GM19324 (cell line): Measurements from ENCODE around the gene SPR.

Experiments
- ATAC-seq: cut with Tn5 transposase; IDR thresholded peaks from one replicate; pipeline ENCODE4 v1.9.1; 2021; ENCODE audit warnings: mild to moderate bottlenecking, moderate library complexity; ENCODE audit not compliant: unreplicated experiment, low FRiP score

Gene SPR

DNA sequence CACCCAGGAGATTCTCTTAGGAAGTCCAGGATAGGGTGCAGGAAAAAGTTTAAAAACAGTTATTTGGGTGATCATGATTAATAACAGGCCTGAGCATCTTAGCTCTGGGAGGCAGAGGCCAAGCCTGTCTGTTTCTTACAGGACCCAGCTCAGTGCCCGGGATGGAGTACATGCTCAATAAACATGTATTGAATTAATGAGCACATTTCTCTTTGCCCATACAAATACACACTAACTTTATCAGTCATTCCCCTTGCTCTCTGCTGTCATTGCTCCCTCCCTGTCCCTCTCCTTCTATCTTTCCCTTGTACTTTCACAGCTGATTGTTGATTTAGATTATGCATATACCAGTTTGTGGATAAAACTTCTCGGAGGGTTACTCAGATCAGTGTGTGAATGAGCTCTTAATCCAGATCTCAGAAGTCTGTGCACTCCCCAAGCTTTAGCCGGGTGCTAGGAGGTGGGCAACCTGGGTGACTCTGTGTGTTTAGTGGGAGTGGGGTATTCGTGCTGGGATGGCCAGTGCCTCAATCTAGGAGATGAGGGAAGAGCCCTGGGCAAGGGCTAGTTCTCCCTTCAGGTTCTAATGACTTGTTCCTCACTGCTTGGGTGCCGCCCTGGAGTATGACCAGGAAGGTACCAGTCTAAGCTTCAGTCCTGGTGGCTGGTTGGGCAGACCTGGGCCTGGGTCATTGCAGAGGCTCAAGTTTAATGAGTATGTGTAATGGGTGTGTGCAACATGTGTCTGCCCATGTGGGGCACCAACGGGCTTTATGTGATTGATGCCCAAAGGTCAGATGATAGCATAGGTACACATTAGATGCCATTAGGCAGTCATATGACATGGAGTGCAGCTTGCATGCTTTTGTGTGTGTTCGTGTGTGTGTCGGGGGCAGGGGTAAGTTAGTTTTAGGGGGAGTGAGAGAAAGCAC is 40.7 kb downstream of the SPR start:
- no peak for ATAC-seq

DNA sequence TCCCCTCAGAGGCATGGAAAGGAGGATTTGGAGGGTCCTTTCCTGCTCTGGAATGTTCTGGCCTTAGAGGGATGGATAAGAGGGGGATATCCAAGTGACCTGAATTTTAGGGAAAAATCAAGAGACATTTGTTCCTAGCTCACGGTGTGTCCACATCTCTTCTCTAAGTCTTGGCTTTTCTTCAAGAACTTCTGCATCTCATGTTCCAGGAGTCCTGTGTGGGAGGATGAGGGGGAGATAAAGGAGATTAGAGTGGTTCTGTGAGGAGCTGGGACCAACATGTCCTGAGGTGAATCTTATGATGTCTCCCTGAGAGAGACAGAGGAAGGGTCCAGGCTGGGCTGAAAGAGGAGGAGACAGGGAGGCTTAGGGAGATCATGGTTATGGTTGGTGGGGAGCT is 41.8 kb downstream of the SPR start:
- no peak for ATAC-seq

DNA sequence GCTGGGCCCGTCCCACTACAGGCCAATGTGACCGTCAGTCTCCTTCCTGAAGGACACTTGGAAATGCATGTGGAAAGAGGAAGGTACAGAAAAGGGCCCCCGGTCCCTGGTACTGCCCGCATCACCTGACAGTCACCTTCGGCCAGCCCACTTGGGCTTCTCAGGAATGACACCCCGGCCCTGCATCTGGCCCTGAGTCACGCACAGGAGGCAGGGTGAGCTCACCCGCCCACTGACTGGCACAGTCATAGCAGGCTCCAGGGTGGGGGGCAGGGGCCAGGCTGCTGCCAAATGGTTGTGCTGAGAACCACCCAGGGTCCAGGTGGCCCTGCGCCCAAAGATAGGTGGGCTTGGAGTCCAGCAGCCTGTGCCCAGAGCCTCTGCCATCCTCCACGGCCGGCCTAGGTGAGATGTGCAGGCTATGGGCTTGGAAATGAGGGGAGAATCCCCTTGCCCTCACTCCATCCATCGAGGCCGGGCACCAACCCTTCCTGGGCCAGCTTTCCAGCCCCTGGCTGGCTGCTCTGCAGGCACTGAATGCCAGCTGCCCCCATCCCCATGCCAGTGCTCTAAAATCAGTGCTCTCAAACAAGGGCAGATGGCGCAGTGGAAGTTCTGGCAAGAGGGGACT is 44.2 kb downstream of the SPR start:
- ATAC-seq: no peak

DNA sequence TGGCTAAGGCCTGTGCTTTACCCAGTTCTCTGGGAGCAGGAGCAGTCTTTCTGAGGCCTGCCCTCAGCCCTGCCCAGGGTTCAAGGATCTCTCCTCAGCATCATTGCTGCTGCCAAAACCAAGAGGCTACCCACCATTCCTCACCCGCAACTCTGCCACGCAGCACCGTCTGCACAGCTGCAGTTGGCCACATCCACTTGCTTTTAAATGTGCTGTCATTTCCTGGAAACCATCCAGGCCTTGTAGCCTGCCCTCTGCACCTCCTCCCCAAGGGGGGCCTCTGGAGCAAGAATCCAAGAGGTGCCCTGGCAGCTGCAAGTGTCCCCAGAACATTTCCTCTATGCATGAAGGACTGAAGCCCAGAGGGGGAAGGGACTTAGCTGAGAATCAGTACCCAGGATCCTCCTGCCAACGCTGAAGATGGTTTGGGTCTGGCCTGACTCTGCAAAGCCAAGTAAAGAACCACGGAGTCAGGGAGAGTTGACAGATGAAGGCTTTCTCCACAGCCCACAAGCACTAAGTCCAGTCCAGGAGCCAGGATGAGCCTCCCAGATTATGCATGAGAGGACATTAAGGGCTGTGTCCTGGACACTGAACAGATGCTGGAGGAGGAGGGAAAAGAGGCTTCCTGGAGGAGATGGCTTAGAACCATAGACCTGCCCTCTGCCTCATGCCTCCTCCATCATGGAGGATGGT is 45.0 kb downstream of the SPR start:
- no peak for ATAC-seq

DNA sequence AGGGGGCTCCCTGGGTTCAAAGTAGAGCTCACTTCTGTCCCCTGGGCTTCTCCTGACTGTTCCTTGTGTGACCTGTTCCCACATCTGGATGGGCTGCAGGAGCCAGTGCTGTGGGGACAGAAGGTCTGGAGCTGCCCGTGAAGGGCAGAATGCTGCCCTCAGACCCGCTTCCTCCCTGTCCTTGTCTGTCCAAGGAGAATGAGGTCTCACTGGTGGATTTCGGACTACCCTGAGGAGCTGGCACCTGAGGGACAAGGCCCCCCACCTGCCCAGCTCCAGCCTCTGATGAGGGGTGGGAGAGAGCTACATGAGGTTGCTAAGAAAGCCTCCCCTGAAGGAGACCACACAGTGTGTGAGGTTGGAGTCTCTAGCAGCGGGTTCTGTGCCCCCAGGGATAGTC is 45.6 kb downstream of the SPR start:
- ATAC-seq: no peak

DNA sequence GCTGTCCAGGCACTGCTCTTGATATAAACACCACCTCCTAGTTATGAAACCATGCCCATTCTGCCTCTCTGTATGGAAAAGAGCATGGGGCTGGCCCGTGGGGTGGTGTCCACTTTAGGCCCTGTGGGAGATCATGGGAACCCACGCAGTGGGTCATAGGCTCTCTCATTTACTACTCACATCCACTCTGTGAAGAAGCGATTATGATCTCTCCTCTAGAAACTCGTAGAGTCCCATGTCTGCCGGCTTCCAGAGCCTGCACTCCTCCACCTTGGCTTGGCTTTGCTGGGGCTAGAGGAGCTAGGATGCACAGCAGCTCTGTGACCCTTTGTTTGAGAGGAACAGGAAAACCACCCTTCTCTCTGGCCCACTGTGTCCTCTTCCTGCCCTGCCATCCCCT is 46.0 kb downstream of the SPR start:
- no peak for ATAC-seq

DNA sequence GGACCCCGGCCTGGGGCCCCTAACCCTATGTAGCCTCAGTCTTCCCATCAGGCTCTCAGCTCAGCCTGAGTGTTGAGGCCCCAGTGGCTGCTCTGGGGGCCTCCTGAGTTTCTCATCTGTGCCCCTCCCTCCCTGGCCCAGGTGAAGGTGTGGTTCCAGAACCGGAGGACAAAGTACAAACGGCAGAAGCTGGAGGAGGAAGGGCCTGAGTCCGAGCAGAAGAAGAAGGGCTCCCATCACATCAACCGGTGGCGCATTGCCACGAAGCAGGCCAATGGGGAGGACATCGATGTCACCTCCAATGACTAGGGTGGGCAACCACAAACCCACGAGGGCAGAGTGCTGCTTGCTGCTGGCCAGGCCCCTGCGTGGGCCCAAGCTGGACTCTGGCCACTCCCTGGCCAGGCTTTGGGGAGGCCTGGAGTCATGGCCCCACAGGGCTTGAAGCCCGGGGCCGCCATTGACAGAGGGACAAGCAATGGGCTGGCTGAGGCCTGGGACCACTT is 46.5 kb downstream of the SPR start:
- ATAC-seq: no peak

DNA sequence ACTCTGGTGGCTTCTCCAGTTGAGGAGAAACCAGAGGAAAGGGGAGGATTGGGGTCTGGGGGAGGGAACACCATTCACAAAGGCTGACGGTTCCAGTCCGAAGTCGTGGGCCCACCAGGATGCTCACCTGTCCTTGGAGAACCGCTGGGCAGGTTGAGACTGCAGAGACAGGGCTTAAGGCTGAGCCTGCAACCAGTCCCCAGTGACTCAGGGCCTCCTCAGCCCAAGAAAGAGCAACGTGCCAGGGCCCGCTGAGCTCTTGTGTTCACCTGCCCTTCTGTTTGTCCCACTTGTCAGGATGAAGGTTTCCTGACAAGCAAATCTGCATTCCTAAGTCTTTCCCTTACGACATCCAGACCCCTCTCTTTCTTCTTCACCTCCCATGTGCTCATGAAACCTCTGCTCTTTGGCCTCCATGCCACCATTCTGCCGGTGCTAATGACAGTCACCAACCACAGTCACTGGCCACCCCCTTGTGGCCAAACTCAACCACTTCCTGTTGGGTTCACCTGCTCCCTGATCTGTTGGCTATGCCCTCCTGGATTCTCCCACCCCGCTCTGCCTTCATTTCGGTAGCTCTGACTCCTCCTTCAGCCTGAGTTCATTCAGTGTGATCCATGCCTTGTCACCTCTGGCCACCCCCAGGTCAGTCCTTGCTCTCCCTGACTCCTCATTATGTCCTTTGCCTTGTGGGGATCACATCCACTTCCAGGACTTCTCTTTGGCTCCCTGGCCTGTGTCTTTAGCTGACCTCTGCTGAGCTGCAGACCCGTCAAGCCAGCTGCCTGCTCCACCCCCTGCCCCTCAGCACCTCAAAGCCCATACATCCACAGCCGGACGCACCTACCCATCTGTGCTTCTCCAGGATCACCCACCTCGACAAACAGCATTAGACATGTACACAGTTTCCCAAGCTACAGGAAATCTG is 47.7 kb downstream of the SPR start:
- peak; percentile 58 for ATAC-seq

DNA sequence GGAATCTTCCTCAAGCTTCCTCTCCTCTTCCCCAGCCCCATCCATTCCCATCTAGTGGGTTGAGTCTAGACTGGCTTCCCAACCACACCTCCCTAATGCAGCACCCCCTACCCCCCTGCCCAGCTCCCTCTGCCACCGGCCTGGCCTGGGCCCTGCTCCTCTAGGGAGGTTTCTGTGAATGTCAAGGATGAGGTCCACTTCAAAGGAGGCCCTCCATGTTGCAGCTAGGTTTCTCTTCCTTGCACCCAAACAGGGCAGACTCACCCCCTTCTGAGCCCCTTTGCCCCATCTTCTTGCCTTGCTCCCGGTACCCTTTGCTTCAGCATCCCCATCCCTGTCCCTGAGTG is 48.4 kb downstream of the SPR start:
- no peak for ATAC-seq

DNA sequence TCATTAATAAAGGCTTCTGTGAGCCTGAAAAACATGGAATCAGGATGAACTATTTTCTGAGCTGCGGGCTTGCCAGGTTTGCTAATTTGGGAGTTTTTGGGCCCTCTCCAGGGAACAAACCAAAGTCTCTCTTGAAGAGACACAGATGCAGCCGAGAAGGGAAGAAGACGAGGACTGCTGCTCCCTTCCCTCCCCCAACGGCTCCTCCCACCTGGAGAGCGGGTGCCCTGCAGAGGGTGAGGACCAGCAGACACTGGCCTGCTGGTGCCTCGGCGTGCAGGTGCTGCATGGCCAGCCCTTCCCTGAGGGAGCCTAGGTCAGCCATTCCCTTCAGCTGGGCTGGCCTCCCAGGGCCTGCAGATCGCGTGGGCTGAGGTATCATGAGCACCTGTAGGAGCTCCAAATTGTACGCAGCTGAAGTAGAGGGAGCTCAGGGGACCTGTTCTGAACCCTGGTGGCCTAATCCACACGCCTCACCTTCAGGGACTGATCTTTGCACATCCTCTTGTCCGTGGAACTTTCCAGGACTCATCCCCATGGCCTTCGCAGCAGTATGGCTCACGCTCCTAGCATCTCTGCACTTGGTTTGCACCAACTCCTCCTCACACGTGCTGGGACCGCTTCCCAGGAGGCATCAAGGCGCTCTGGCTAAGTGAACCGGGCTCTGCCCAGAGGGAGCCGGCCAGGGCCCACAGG is 49.6 kb downstream of the SPR start:
- no peak for ATAC-seq

DNA sequence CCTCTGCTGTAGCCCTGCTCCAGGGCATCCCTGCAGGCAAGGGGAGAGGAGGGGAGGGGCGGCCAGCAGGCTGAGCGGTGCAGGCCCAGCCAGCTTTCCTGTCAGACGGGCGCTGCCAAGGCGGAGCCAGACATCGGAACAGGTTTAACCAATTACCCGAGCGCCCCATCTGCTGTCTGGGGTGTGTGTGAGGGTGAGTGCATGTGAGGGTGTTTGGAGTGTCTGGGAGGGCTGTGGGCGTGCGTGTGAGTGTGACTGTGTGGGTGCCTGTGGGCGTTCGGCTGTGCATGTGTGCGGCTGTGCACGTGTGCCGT is 50.1 kb downstream of the SPR start:
- ATAC-seq: no peak

DNA sequence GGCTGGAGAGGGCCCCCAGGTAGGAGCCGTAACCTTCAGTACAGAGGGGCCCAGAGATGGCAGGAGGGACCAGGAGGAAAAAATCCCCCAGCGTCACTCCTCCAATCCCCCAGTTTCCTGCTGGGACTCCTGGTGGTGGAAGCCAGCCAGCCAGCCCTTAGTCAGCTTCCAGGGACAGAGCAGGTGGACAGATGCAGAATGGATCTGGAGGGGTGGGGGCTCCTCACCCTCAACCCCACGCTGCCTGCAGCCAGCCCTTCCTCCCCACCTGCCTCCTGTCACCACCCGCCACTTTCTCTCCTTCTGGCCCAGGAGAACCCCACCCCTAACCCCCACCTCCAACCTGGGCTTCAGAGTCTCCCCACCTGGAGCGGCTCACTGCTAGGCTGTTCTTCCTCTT is 51.2 kb downstream of the SPR start:
- ATAC-seq: no peak

DNA sequence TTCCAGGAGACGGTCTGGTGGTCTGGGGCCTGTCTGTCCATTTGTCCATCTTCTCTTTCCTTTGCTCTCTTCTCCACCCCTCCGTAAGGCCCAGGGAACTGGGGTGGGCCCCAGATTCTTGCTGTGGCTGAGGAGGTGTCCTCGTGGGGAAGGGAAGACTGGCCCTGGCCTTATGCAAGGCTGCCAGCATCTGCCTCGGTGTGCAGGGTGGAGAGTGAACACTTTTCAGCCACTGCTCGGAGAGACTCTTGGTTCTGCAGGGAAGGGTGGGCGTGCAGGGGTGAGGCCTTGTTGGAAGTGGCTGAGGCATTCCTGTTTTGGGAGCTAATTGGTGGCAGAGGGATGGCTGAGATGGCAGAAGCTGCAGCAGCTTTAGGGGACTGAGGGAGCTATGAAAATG is 53.2 kb downstream of the SPR start:
- no peak for ATAC-seq

DNA sequence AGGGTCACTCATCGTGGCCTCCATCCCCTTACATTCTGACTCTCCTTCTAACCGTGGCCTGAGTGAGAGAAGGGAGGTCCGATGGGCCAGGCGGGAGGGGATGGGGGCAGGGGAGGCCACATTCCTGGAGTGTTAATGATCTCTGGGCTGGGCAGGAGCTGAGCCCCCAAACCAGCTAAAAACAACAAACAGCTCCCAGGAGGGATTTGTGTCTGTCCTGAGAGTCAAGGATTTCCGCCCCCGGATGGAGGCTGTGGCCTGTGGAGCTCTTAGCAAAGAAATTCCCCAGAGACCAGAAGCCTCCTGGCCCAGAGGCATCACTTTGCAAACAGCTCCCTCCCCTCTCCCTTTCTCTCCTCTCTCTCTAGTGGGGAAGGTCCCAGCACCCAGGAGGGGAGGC is 53.6 kb downstream of the SPR start:
- no peak for ATAC-seq
